GM12875 (cell line): Measurements from ENCODE around the gene TPST2.

Experiments used
- H3K4me3 ChIP-seq: one replicate; pipeline ENCODE4 v1.5.1; 2011; ENCODE audit warnings: low read depth, low read length, control low read depth
- TF ChIP-seq, protein P1 (sequence below): IDR thresholded peaks from 2 replicates; pipeline ENCODE4 v1.5.1; 2011; ENCODE audit warnings: low read depth, mild to moderate bottlenecking, control low read depth, inconsistent platforms, low read length, moderate library complexity, borderline replicate concordance; ENCODE audit not compliant: insufficient read depth

The TPST2 gene

DNA sequence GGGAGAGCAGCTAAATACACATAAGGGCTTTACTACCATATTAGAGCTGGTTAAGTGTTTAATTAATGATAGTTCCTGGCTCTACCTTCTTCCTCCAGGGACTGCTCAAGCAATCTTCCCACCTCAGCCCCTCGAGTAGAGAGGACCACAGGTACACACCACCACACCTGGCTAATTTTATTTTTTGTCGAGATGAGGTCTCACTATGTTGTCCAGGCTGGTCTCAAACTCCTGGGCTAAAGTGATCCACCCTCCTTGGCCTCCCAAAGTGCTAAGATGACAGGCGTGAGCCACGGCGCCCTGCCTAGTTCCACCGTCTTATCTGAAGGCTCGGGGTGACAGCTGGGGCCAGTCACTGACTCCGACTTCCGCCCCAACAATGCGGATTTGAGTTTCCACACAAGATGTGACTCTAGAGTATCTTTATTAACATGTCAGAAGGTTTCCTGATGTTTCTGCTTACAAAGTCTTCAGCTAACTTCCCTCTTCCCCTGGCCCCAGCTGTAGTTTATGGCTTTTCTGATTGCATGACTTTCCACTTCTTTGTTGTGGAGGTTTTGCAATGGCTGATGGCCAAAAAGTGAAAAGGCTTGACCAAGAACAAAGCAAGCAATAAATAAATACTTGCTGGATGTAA, 16.8 kb downstream of the TPST2 start:
- H3K4me3 ChIP-seq: no peak overlapping the region
- TF ChIP-seq, protein P1, sequence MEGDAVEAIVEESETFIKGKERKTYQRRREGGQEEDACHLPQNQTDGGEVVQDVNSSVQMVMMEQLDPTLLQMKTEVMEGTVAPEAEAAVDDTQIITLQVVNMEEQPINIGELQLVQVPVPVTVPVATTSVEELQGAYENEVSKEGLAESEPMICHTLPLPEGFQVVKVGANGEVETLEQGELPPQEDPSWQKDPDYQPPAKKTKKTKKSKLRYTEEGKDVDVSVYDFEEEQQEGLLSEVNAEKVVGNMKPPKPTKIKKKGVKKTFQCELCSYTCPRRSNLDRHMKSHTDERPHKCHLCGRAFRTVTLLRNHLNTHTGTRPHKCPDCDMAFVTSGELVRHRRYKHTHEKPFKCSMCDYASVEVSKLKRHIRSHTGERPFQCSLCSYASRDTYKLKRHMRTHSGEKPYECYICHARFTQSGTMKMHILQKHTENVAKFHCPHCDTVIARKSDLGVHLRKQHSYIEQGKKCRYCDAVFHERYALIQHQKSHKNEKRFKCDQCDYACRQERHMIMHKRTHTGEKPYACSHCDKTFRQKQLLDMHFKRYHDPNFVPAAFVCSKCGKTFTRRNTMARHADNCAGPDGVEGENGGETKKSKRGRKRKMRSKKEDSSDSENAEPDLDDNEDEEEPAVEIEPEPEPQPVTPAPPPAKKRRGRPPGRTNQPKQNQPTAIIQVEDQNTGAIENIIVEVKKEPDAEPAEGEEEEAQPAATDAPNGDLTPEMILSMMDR: no peak

GRCh38 chr22:26570864-26571525, 18.9 kb downstream of the TPST2 start:
- TF ChIP-seq, protein P1: no peak
- H3K4me3 ChIP-seq: no peak overlapping the region

DNA sequence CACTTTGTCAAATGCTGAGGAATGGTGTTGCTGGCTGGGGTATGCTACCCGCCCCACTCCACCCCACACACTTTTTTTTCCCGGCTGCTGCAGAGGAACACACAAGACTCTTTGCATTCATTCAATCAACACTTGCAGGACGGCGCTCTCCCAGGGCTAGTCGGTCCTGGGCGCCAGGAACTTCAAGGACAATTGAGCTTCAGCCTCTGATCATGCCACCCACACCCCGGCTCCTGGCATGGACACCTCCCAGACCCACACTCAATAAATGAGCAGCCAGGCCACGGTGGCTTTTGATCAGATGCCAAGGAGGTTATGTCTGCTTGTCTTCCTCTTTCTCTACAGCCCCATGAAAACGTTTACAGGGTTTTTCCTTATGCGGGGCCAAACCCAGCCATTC, 19.8 kb downstream of the TPST2 start:
- no peak overlapping the region for H3K4me3 ChIP-seq
- TF ChIP-seq, protein P1: no peak

DNA sequence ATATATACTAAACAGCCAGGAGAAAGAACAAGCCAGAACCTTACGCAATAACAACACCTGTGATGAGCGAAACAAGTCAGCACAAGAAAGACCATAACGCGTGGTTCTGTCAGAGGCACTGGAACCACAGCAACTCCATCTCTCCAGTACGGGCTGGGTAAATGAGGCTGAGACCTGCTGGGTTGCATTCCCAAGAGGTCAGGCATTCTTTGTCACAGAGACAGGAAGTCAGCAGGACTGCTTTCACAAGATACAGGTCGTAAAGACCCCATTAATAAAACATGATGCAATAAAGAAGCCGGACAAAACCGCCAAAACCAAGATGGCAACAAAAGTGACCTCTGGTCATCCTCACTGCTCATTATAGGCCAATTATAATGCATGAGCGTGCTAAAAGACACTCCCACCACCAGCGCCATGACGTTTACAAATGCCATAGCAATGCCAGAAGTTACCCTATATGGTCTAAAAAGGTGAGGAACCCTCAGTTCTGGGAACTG, 21.7 kb downstream of the TPST2 start:
- H3K4me3 ChIP-seq: no peak overlapping the region

DNA sequence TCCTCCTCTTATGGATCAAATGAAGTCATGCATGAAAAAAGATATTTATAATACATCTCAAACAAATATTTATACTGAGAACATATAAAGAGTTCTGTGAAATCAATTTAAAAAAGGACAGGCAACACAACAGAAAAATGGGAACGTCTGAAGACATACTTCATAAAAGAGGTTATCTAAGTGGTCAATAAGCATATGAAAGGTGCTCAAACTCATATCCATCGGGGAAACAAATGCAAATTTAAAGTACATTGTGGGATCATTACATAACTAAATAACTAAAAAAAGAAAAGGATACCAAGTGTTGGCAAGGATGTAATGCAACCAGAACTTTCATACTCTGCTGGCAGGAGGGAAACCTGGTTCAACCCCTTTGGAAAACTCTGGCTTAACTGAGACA, 22.3 kb downstream of the TPST2 start:
- TF ChIP-seq, protein P1: no peak
- H3K4me3 ChIP-seq: no peak overlapping the region

More for the DNA sequence above, 21.7 kb downstream of the TPST2 start:
- TF ChIP-seq, protein P1: no peak

DNA sequence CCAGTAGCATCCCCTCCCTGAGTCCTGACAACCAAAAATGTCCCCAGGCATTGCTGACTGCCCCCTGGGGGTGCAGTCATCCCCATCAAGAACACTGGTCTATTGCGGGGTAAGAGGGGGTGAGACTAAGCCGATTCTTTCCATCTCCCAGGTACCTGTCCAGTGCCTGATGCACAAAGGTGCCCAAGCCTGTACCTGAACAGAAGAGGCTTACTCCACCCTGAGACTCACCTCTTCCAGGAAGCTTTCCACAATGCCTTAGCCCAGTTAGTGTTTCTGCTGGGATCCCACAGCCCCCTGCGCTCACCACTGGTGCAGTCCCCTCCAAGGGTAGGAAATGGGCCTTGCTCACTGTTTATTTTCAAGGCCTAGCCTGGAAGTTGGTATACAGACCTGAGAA, 22.9 kb downstream of the TPST2 start:
- H3K4me3 ChIP-seq: no peak overlapping the region
- TF ChIP-seq, protein P1: no peak

GRCh38 chr22:26565889-26566288, 24.0 kb downstream of the TPST2 start:
- no peak overlapping the region for H3K4me3 ChIP-seq

More at GRCh38 chr22:26565889-26566288, 24.0 kb downstream of the TPST2 start:
- TF ChIP-seq, protein P1: no peak
